Measurements from ENCODE around the gene CXCL1.

Gene CXCL1

DNA sequence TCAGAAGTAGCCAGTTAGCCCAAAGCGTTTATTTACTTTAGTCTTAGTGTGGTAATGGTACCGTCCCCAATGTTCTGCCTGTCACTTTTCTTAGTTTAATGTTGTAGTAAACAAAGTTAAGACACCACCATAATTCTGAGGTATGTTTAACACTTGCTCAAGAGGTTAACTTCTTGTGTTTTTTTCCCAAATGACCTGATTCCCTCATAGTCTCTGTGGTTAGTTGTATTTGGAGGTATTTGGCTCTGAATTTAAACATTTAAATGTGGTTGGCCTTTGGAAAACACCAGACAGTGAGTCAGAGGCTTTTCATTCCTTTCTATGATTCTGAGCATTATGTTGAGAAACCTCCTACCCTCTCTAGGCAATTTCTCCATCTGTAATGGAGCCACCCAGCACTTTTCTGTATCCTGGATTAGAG lies 47.9 kb downstream of the CXCL1 start:
- DNase-seq (ENCODE audit: low spot score) = no peak

DNA sequence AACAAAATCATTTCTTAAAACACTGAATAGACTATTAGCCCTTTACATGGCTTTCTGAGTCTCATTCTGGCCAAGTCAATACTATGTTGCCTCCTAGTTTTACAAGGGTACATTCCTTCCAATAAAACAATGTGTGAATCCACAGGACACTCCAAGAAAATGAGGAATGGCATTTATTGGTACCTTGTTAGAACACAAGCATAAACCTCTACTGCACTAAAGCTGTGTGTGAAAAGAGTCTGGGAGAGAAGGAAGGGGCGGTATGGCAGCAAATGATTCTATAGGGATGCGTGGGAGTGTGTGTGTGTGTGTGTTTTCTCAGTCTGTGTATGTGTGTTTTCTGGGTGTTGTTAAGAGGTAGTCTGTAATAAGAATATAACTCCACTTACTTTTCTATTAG lies 48.9 kb downstream of the CXCL1 start:
- no peak for DNase-seq (ENCODE audit: low spot score)

DNA sequence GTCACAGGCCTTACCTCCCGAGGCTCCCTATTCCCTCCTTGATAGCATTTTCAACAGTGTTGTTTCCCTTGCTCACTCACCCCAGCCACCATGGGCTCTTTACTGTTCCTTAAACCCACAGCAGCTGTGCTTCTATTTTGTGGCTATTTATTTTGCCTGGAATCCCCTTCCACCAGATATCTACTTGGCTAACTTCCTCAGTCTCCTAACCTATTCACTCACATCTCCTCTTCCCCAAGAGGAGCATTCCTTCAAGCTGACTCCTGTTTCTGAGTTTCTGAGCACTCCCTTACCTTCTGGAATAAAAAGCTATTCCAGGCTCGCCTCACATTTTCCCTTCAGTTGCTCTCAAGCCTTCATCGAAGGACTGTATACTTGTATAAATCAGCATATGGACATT lies 50.5 kb downstream of the CXCL1 start:
- DNase-seq (ENCODE audit: low spot score) = no peak

All from pons (tissue), 1 donor.